Suprapubic skin (tissue), 4 donors: Measurements from ENCODE around the gene R3HDM4.

Experiments
- EP300 ChIP-seq: sonication (generic); formaldehyde crosslinking; IDR thresholded peaks from one replicate; pipeline ENCODE4 v1.6.1; 2017; ENCODE audit warnings: antibody characterized with exemption
- POLR2AphosphoS5 ChIP-seq, 3 donors: sonication (generic); formaldehyde crosslinking; IDR thresholded peaks; one replicate each; pipeline ENCODE4 v1.6.1; 2017; ENCODE audit warnings: antibody characterized with exemption in 3 of 3
- TF ChIP-seq, protein P1 (sequence below), 2 donors: fragments of 200-600 bp in 1 of 2; fragments of 450-650 bp in 1 of 2; sonication (generic) in 1 of 2; IDR thresholded peaks; one replicate each; pipeline ENCODE4 v1.5.1; 2016 to 2019; ENCODE audit warnings: antibody characterized with exemption in 2 of 2, mild to moderate bottlenecking in 1 of 2, moderate library complexity in 1 of 2

DNA sequence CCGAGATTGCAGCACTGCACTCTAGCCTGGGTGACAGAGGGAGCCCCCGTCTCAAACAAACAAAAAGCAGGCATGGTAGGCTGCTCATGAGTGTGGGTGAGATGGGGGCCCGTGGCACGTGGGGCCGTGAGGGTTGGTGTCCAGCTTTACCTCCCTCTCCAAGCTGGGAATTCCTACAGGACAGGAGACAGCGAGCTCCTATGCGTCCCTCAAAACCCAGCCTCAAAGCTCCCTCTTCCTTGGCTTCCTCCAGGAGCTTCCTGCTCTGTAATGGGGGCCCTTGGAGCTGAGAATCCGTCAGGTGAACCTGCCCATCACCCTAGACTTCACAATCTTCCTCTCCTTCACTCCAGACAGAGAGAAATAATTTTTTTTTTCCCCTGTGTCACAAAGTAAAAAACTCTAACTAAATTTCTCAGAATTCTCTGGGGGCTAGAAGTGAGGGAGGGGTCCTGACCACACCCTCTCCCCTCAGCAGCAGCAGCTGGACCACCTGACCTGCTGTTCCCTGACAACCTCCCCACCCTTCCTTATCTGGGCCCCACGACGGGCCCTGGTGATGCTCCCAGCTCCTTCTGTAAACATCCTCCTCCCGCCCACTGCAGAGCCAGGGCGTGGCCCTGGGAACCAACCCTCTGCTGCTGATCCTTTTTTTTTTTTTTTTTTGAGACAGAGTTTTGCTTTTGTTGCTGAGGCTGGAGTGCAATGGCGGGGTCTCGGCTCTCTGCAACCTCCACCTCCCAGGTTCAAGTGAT is 49.0 kb upstream of the R3HDM4 start:
- TF ChIP-seq, protein P1, sequence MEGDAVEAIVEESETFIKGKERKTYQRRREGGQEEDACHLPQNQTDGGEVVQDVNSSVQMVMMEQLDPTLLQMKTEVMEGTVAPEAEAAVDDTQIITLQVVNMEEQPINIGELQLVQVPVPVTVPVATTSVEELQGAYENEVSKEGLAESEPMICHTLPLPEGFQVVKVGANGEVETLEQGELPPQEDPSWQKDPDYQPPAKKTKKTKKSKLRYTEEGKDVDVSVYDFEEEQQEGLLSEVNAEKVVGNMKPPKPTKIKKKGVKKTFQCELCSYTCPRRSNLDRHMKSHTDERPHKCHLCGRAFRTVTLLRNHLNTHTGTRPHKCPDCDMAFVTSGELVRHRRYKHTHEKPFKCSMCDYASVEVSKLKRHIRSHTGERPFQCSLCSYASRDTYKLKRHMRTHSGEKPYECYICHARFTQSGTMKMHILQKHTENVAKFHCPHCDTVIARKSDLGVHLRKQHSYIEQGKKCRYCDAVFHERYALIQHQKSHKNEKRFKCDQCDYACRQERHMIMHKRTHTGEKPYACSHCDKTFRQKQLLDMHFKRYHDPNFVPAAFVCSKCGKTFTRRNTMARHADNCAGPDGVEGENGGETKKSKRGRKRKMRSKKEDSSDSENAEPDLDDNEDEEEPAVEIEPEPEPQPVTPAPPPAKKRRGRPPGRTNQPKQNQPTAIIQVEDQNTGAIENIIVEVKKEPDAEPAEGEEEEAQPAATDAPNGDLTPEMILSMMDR (IDR thresholded peaks at IDR 0.05) = no peak
- no peak for TF ChIP-seq POLR2AphosphoS5 (IDR thresholded peaks at IDR 0.05)
- no peak for TF ChIP-seq EP300
